GM12873 (cell line): ENCODE data around the gene TRAK1.

Experiments
- CTCF ChIP-seq: IDR thresholded peaks from 2 replicates; pipeline ENCODE4 v1.5.1; 2012; ENCODE audit warnings: low read depth, mild to moderate bottlenecking, moderate library complexity, low read length, control low read depth; ENCODE audit not compliant: insufficient read depth; ENCODE audit errors: missing control alignments

Gene TRAK1

GRCh38 chr3:42052484-42053351 lies 38.4 kb upstream of the TRAK1 start:
- no peak for TF ChIP-seq CTCF

GRCh38 chr3:42053476-42053875 lies 37.7 kb upstream of the TRAK1 start:
- no peak for TF ChIP-seq CTCF

GRCh38 chr3:42055291-42055690 lies 35.9 kb upstream of the TRAK1 start:
- TF ChIP-seq CTCF: no peak

- TF ChIP-seq CTCF: no peak
Measured at GRCh38 chr3:42056840-42057239, 34.3 kb upstream of the TRAK1 start.

GRCh38 chr3:42057561-42058211 lies 33.5 kb upstream of the TRAK1 start:
- no peak for TF ChIP-seq CTCF

GRCh38 chr3:42061025-42061712 lies 30.0 kb upstream of the TRAK1 start:
- no peak for TF ChIP-seq CTCF
